HCT116 (cell line): ENCODE data around the gene RAD54L2.

ENCODE experiments used
- ATF3 ChIP-seq: IDR thresholded peaks from 2 replicates; pipeline ENCODE4 v1.6.1; 2012
- CEBPB ChIP-seq: IDR thresholded peaks from 2 replicates; pipeline ENCODE4 v1.6.1; 2012; ENCODE audit warnings: low read depth
- CTCF ChIP-seq, 3 experiments: fragments of 200-600 bp in 1 of 3; sonication (generic) in 1 of 3; IDR thresholded peaks in 2 of 3; conservative IDR thresholded peaks in 1 of 3; 2 replicates each; pipeline ENCODE4 v1.5.1; 2012 to 2017; ENCODE audit warnings: low read depth in 2 of 3, low read length in 2 of 3, antibody characterized with exemption in 1 of 3, borderline replicate concordance in 1 of 3, control low read depth in 1 of 3, mild to moderate bottlenecking in 1 of 3, mixed read lengths in 1 of 3, mixed run types in 1 of 3, moderate library complexity in 1 of 3; ENCODE audit not compliant: insufficient read depth in 1 of 3
- EZH2 ChIP-seq: fragments of 200-600 bp; sonication (generic); IDR thresholded peaks from 2 replicates; pipeline ENCODE4 v1.6.1; 2017; ENCODE audit warnings: antibody characterized with exemption, mixed run types
- EZH2phosphoT487 ChIP-seq: fragments of 200-600 bp; IDR thresholded peaks from 2 replicates; pipeline ENCODE4 v1.6.1; 2018; ENCODE audit warnings: antibody characterized with exemption, borderline replicate concordance
- MAX ChIP-seq: IDR thresholded peaks from 2 replicates; pipeline ENCODE4 v1.6.1; 2012
- POLR2A ChIP-seq: IDR thresholded peaks from 2 replicates; pipeline ENCODE4 v1.7.0; 2011; ENCODE audit warnings: borderline replicate concordance; ENCODE audit not compliant: insufficient read depth, insufficient read length; ENCODE audit errors: extremely low read depth
- POLR2AphosphoS5 ChIP-seq: IDR thresholded peaks from 2 replicates; pipeline ENCODE4 v1.6.1; 2011; ENCODE audit warnings: mild to moderate bottlenecking, low read depth, low read length, moderate library complexity
- SP1 ChIP-seq: IDR thresholded peaks from 2 replicates; pipeline ENCODE4 v1.6.1; 2012; ENCODE audit warnings: low read depth
- SRF ChIP-seq: IDR thresholded peaks from 2 replicates; pipeline ENCODE4 v1.6.1; 2012; ENCODE audit warnings: low read depth
- YY1 ChIP-seq: IDR thresholded peaks from 2 replicates; pipeline ENCODE4 v1.6.1; 2011; ENCODE audit warnings: low read length, low read depth, moderate library complexity, mild to moderate bottlenecking; ENCODE audit not compliant: insufficient replicate concordance; ENCODE audit errors: extremely low read depth
- ZFX ChIP-seq: fragments of 450-650 bp; IDR thresholded peaks from 2 replicates; pipeline ENCODE4 v1.6.1; 2017
- ZNF274 ChIP-seq: fragments of 200-500 bp; sonication (Bioruptor generic); IDR thresholded peaks from 2 replicates; pipeline ENCODE4 v1.6.1; 2014; ENCODE audit warnings: mild to moderate bottlenecking, low read depth, low read length, inconsistent platforms

GRCh38 chr3:51519848-51520247 is 18.7 kb upstream of the RAD54L2 start:
- TF ChIP-seq CTCF (IDR thresholded peaks at IDR 0.05 in 2 of 3, conservative IDR thresholded peaks at IDR 0.05 in 1 of 3; ENCODE audit: borderline replicate concordance in 1 of 3, insufficient read depth in 1 of 3, low read depth in 2 of 3, low read length in 2 of 3) (no peak), EZH2phosphoT487 (no peak), POLR2AphosphoS5 (no peak), MAX (no peak), ZNF274 (no peak), ZFX (no peak), EZH2 (no peak), CEBPB (no peak), POLR2A (no peak), SP1 (no peak), SRF (no peak), YY1 (no peak), ATF3 (no peak)
